HCT116 (cell line): ENCODE results near the gene LRRC51.

ENCODE experiments used
- CBX3 ChIP-seq: IDR thresholded peaks from 2 replicates; pipeline ENCODE4 v1.6.1; 2012; ENCODE audit warnings: low read depth
- EZH2 ChIP-seq: fragments of 200-600 bp; sonication (generic); IDR thresholded peaks from 2 replicates; pipeline ENCODE4 v1.6.1; 2017; ENCODE audit warnings: antibody characterized with exemption, mixed run types
- POLR2AphosphoS5 ChIP-seq: IDR thresholded peaks from 2 replicates; pipeline ENCODE4 v1.6.1; 2011; ENCODE audit warnings: mild to moderate bottlenecking, low read depth, low read length, moderate library complexity
- RAD21 ChIP-seq: IDR thresholded peaks from 2 replicates; pipeline ENCODE4 v1.6.1; 2012; ENCODE audit warnings: low read depth, mild to moderate bottlenecking
- SP1 ChIP-seq: IDR thresholded peaks from 2 replicates; pipeline ENCODE4 v1.6.1; 2012; ENCODE audit warnings: low read depth
- TF ChIP-seq, protein P1 (sequence below), 3 experiments: fragments of 200-600 bp in 1 of 3; sonication (generic) in 1 of 3; IDR thresholded peaks in 2 of 3; conservative IDR thresholded peaks in 1 of 3; 2 replicates each; pipeline ENCODE4 v1.5.1; 2012 to 2017; ENCODE audit warnings: low read depth in 2 of 3, low read length in 2 of 3, antibody characterized with exemption in 1 of 3, borderline replicate concordance in 1 of 3, control low read depth in 1 of 3, mild to moderate bottlenecking in 1 of 3, mixed read lengths in 1 of 3, mixed run types in 1 of 3, moderate library complexity in 1 of 3; ENCODE audit not compliant: insufficient read depth in 1 of 3
- TF ChIP-seq, protein P2 (sequence below): IDR thresholded peaks from 2 replicates; pipeline ENCODE4 v1.6.1; 2012

DNA sequence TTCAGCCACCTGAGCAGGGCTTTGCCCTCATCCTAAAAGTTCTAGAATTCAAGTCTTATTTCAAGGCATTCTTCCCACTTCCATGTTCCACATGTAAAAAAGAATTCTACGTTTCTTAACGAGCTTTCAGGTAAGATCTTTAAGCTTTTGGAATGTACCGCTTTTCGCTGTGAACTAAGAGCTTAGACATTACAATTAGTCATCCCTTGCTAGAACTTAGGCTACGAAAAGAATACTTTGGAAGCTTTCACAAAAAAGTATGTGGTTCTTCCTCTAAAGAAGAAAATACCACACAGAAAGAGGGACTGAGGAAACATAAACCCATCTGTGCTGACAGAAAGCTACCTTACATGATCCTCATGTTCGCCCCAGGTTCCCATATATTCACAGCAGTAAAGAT lies 2.2 kb upstream of the LRRC51 start:
- TF ChIP-seq RAD21 (no peak), POLR2AphosphoS5 (no peak), CBX3 (no peak), EZH2 (no peak), SP1 (no peak)
- TF ChIP-seq, protein P1, sequence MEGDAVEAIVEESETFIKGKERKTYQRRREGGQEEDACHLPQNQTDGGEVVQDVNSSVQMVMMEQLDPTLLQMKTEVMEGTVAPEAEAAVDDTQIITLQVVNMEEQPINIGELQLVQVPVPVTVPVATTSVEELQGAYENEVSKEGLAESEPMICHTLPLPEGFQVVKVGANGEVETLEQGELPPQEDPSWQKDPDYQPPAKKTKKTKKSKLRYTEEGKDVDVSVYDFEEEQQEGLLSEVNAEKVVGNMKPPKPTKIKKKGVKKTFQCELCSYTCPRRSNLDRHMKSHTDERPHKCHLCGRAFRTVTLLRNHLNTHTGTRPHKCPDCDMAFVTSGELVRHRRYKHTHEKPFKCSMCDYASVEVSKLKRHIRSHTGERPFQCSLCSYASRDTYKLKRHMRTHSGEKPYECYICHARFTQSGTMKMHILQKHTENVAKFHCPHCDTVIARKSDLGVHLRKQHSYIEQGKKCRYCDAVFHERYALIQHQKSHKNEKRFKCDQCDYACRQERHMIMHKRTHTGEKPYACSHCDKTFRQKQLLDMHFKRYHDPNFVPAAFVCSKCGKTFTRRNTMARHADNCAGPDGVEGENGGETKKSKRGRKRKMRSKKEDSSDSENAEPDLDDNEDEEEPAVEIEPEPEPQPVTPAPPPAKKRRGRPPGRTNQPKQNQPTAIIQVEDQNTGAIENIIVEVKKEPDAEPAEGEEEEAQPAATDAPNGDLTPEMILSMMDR (IDR thresholded peaks at IDR 0.05 in 2 of 3, conservative IDR thresholded peaks at IDR 0.05 in 1 of 3; ENCODE audit: borderline replicate concordance in 1 of 3, insufficient read depth in 1 of 3, low read depth in 2 of 3, low read length in 2 of 3), result no peak
- TF ChIP-seq, protein P2, sequence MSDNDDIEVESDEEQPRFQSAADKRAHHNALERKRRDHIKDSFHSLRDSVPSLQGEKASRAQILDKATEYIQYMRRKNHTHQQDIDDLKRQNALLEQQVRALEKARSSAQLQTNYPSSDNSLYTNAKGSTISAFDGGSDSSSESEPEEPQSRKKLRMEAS, result no peak
